Measurements from ENCODE around the gene CYFIP1. TPM values are rescaled to one million over a fixed set of nuclear protein-coding genes. Genes with fewer than 3 reads are reported as not detected.

Gene CYFIP1
- total RNA-seq, 1 donor, result 107 TPM

DNA sequence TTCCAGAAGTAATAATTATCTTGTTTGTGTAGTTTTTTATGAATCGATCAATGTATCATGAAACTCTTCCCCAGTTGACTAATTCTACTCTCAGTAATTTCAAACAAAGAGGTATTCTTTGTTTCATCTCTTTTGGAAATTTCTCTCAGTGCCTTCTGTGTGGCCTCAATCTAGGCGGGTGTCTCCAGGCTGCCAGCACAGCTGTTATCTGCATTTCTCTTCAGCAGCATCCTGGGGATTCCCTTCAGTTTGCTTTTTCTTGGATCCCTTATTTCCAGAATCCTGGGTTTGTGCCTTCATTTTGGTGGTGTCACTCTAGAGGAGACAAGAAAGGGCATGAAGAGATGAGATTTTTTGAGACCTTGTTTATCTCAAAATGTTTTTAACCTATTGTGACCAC lies 119.0 kb downstream of the CYFIP1 start:
- Histone ChIP-seq H3K27ac (ENCODE audit: low read depth, low read length) (no peak overlapping the region), H2AFZ (ENCODE audit: low read length) (no peak overlapping the region), H3K27me3 (ENCODE audit: insufficient read depth, low read length) (no peaks in the 10 kb centered on the region), H4K20me1 (ENCODE audit: insufficient read depth, low read length) (peaks cover 6% of the 10 kb centered on the region), H3K79me2 (ENCODE audit: insufficient read depth, low read length) (peaks cover 23% of the 10 kb centered on the region), H3K4me1 (ENCODE audit: insufficient read depth, low read length) (no peaks in the 10 kb centered on the region), H3K4me3 (ENCODE audit: insufficient read depth, low read length) (no peak overlapping the region), H3K4me2 (ENCODE audit: insufficient read depth, low read length) (no peak overlapping the region), H3K9me3 (ENCODE audit: low read depth, low read length) (no peaks in the 10 kb centered on the region), H3K36me3 (ENCODE audit: insufficient read depth, low read length) (peaks cover 41% of the 10 kb centered on the region)
- TF ChIP-seq, protein P1, sequence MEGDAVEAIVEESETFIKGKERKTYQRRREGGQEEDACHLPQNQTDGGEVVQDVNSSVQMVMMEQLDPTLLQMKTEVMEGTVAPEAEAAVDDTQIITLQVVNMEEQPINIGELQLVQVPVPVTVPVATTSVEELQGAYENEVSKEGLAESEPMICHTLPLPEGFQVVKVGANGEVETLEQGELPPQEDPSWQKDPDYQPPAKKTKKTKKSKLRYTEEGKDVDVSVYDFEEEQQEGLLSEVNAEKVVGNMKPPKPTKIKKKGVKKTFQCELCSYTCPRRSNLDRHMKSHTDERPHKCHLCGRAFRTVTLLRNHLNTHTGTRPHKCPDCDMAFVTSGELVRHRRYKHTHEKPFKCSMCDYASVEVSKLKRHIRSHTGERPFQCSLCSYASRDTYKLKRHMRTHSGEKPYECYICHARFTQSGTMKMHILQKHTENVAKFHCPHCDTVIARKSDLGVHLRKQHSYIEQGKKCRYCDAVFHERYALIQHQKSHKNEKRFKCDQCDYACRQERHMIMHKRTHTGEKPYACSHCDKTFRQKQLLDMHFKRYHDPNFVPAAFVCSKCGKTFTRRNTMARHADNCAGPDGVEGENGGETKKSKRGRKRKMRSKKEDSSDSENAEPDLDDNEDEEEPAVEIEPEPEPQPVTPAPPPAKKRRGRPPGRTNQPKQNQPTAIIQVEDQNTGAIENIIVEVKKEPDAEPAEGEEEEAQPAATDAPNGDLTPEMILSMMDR (IDR thresholded peaks at IDR 0.05; ENCODE audit: extremely low read depth, low read depth, low read length), result no peak
- no peak for DNase-seq (ENCODE audit: insufficient read length, low spot score, missing footprints)

DNA sequence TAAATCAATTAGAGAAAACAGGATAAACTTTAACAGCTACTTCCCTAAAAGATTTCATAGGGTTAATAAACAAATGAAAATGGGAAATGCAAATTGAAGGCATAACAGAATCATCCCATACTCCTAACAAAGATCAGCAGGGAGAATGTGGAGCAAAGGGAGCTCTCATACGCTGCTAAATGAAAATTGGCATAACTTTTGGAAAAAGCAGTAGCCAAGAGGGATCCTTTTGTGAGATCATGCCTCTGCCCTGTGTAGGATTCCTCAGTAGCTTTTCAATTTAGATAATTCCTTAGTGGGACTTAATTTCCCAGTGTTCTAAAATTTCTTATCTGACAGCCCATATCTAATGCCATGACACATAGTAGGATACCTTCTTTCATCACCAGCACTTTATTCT lies 123.5 kb downstream of the CYFIP1 start:
- H3K27ac ChIP-seq (ENCODE audit: low read depth, low read length), result no peak overlapping the region
- no peaks in the 10 kb centered on the region for H3K9me3 ChIP-seq (ENCODE audit: low read depth, low read length)
- H3K79me2 ChIP-seq (ENCODE audit: insufficient read depth, low read length), result peaks cover 11% of the 10 kb centered on the region
- H4K20me1 ChIP-seq (ENCODE audit: insufficient read depth, low read length), result no peaks in the 10 kb centered on the region
- TF ChIP-seq, protein P1 (IDR thresholded peaks at IDR 0.05; ENCODE audit: extremely low read depth, low read depth, low read length), result no peak
- H2AFZ ChIP-seq (ENCODE audit: low read length), result no peak overlapping the region
- H3K27me3 ChIP-seq (ENCODE audit: insufficient read depth, low read length), result no peaks in the 10 kb centered on the region
- peaks cover 38% of the 10 kb centered on the region for H3K36me3 ChIP-seq (ENCODE audit: insufficient read depth, low read length)
- no peak overlapping the region for H3K4me3 ChIP-seq (ENCODE audit: insufficient read depth, low read length)
- no peak overlapping the region for H3K4me2 ChIP-seq (ENCODE audit: insufficient read depth, low read length)
- DNase-seq (ENCODE audit: insufficient read length, low spot score, missing footprints), result no peak
- no peaks in the 10 kb centered on the region for H3K4me1 ChIP-seq (ENCODE audit: insufficient read depth, low read length)

DNA sequence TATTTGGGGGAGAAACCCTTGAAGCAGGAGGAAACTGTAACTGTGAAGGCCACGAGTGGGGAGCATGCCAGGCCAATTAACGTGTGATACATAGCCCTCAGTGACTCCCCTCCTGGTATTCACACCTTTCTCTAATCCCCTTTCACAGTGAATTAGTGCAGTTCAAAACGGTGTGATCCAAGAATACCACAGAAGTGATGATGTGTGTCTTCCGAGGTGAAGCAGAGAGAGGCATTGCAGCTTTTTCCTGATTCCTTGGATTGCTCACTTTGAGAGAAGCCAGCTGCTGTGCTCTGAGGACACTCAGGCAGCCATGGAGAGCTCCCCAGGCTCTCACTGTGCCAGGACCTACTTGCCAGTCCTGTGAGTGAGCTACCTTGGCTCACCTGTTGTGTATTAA lies 124.4 kb downstream of the CYFIP1 start:
- Histone ChIP-seq H3K27ac (ENCODE audit: low read depth, low read length) (no peak overlapping the region), H3K4me3 (ENCODE audit: insufficient read depth, low read length) (no peak overlapping the region), H4K20me1 (ENCODE audit: insufficient read depth, low read length) (no peaks in the 10 kb centered on the region), H3K36me3 (ENCODE audit: insufficient read depth, low read length) (peaks cover 35% of the 10 kb centered on the region), H3K27me3 (ENCODE audit: insufficient read depth, low read length) (no peaks in the 10 kb centered on the region), H2AFZ (ENCODE audit: low read length) (no peak overlapping the region), H3K4me1 (ENCODE audit: insufficient read depth, low read length) (no peaks in the 10 kb centered on the region), H3K4me2 (ENCODE audit: insufficient read depth, low read length) (no peak overlapping the region), H3K9me3 (ENCODE audit: low read depth, low read length) (no peaks in the 10 kb centered on the region), H3K79me2 (ENCODE audit: insufficient read depth, low read length) (peaks cover 18% of the 10 kb centered on the region)
- DNase-seq (ENCODE audit: insufficient read length, low spot score, missing footprints), result no peak
- TF ChIP-seq, protein P1 (IDR thresholded peaks at IDR 0.05; ENCODE audit: extremely low read depth, low read depth, low read length), result no peak

DNA sequence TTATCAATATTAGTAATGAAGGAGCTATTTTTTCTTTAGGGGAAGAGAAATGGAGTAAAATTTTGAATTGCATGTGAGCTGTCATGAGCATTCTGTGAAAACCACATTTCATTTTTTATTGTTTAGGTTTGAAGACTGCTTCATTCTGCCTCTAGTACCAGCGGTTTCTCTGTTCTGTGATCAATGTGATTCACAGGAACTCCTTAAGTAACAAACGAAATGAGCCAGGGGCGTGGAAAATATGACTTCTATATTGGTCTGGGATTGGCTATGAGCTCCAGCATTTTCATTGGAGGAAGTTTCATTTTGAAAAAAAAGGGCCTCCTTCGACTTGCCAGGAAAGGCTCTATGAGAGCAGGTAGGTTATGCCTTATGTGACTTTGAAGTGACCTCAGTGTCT lies 128.7 kb downstream of the CYFIP1 start:
- TF ChIP-seq, protein P1 (IDR thresholded peaks at IDR 0.05; ENCODE audit: extremely low read depth, low read depth, low read length), result no peak
- Histone ChIP-seq H3K4me3 (ENCODE audit: insufficient read depth, low read length) (no peak overlapping the region), H2AFZ (ENCODE audit: low read length) (no peak overlapping the region), H4K20me1 (ENCODE audit: insufficient read depth, low read length) (no peaks in the 10 kb centered on the region), H3K9me3 (ENCODE audit: low read depth, low read length) (no peaks in the 10 kb centered on the region), H3K4me1 (ENCODE audit: insufficient read depth, low read length) (peaks cover 6% of the 10 kb centered on the region), H3K36me3 (ENCODE audit: insufficient read depth, low read length) (peaks cover 33% of the 10 kb centered on the region), H3K27me3 (ENCODE audit: insufficient read depth, low read length) (no peaks in the 10 kb centered on the region), H3K79me2 (ENCODE audit: insufficient read depth, low read length) (peaks cover 54% of the 10 kb centered on the region), H3K4me2 (ENCODE audit: insufficient read depth, low read length) (no peak overlapping the region), H3K27ac (ENCODE audit: low read depth, low read length) (no peak overlapping the region)
- DNase-seq (ENCODE audit: insufficient read length, low spot score, missing footprints), result no peak

Measured in osteoblast (primary cell).